ENCODE measurements around the gene PRUNE2. TPM values are rescaled to one million over a fixed set of nuclear protein-coding genes. Genes with fewer than 3 reads are reported as not detected.

PRUNE2 gene
- total and polyA plus RNA-seq, 9 donors, result 2.5 to 45.8 (median 13.7) TPM

DNA sequence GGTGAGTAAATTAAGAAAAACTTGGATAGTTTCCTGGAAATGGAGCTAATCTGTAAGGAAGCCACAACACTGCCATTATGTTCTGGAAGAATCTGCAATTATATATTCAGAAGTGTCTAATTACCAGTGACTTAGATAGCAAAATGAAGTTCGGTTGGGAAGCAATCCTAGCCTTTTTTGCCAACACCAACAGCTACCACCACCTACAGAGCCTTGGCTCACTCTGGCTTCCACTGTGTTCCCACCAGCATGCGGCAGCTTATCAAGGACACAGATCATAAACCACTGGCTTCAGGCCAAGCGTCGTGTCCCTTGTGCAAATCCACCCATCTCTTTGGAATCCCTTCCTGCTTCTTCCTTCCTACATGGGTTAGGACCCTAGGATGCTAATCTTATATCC is 259.7 kb downstream of the PRUNE2 start:
- Histone ChIP-seq H3K4me3 (no peak overlapping the region), H3K27me3 (no peaks in the 10 kb centered on the region), H3K36me3 (no peaks in the 10 kb centered on the region), H3K27ac (no peak overlapping the region), H3K9me3 (no peaks in the 10 kb centered on the region), H3K4me1 (ENCODE audit: insufficient read depth) (peaks cover 1% of the 10 kb centered on the region)
- intact Hi-C loops (cut with DNase I), result no loop called here
- no peak for DNase-seq
- no peak for TF ChIP-seq POLR2A (IDR thresholded peaks at IDR 0.05)
- TF ChIP-seq EP300 (IDR thresholded peaks at IDR 0.05), result no peak
- 29 to 41% (median 29%) methylated on average over 4 of the region's 4 CpGs for WGBS, 3 donors

DNA sequence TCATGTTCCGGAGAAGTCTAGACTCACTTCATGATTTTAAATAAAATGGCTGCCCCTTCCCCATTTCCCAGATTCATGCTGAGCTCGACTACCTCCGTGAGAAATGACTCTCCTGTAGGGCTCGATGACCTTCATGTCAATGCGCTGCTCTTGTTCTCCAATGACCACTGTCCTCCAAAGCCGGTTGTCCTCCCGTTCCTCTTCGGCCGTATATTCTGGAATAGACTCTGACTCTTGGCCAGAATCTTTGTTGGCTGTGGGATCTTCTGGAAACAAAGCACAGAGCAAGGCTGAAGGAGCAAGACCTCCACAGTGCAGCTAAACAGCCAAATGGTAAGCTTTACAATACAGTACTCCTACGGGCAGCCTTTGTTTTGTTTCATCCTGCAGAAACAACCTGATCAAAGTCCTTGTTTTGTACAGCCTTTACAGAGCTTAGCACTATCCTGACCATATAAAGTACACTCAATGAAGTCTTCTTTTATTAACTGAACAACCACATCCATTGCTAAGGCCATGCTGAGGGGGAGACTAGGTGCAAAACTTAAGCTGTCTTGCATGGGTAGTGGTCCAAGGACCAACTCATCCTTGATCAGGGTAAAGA is 261.2 kb downstream of the PRUNE2 start:
- Histone ChIP-seq H3K9me3 (no peaks in the 10 kb centered on the region), H3K4me1 (ENCODE audit: insufficient read depth) (no peaks in the 10 kb centered on the region), H3K27ac (no peak overlapping the region), H3K36me3 (no peaks in the 10 kb centered on the region), H3K27me3 (no peaks in the 10 kb centered on the region), H3K4me3 (no peak overlapping the region)
- no peak for DNase-seq
- WGBS, 3 donors, result 61 to 83% (median 67%) methylated on average over 10 of the region's 10 CpGs
- intact Hi-C loops (cut with DNase I), result no loop called here
- TF ChIP-seq, protein P1, sequence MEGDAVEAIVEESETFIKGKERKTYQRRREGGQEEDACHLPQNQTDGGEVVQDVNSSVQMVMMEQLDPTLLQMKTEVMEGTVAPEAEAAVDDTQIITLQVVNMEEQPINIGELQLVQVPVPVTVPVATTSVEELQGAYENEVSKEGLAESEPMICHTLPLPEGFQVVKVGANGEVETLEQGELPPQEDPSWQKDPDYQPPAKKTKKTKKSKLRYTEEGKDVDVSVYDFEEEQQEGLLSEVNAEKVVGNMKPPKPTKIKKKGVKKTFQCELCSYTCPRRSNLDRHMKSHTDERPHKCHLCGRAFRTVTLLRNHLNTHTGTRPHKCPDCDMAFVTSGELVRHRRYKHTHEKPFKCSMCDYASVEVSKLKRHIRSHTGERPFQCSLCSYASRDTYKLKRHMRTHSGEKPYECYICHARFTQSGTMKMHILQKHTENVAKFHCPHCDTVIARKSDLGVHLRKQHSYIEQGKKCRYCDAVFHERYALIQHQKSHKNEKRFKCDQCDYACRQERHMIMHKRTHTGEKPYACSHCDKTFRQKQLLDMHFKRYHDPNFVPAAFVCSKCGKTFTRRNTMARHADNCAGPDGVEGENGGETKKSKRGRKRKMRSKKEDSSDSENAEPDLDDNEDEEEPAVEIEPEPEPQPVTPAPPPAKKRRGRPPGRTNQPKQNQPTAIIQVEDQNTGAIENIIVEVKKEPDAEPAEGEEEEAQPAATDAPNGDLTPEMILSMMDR (IDR thresholded peaks at IDR 0.05), result no peak
- TF ChIP-seq EP300 (IDR thresholded peaks at IDR 0.05), result no peak
- TF ChIP-seq POLR2A (IDR thresholded peaks at IDR 0.05), result no peak

DNA sequence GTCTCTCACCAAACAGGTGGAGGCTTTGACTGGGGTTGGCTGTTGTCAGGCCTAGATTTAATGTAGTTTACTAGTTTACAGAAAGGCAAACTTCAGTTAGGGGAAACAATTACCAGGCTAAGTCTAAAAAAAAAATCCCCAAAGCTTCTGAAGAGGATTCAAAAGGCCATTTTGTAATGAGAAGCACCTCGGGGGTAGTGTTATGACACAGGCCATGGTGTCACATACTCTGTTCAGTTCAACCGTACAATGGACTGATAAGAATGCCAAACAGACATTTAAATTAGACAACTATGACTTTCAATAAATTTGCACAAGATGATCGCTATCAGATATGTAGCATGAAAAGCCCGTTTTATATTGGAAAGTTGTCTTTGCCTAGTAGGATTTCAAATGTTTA is 261.7 kb downstream of the PRUNE2 start:
- TF ChIP-seq, protein P1 (IDR thresholded peaks at IDR 0.05), result no peak
- no peak for TF ChIP-seq POLR2A (IDR thresholded peaks at IDR 0.05)
- no peak for TF ChIP-seq EP300 (IDR thresholded peaks at IDR 0.05)
- no peaks in the 10 kb centered on the region for H3K36me3 ChIP-seq
- intact Hi-C loops (cut with DNase I), result no loop called here
- DNase-seq, result no peak
- H3K4me1 ChIP-seq (ENCODE audit: insufficient read depth), result no peaks in the 10 kb centered on the region
- H3K4me3 ChIP-seq, result no peak overlapping the region
- no peak overlapping the region for H3K27ac ChIP-seq
- 87 to 97% (median 95%) methylated on average over 4 of the region's 4 CpGs for WGBS, 3 donors
- H3K27me3 ChIP-seq, result no peaks in the 10 kb centered on the region
- no peaks in the 10 kb centered on the region for H3K9me3 ChIP-seq

DNA sequence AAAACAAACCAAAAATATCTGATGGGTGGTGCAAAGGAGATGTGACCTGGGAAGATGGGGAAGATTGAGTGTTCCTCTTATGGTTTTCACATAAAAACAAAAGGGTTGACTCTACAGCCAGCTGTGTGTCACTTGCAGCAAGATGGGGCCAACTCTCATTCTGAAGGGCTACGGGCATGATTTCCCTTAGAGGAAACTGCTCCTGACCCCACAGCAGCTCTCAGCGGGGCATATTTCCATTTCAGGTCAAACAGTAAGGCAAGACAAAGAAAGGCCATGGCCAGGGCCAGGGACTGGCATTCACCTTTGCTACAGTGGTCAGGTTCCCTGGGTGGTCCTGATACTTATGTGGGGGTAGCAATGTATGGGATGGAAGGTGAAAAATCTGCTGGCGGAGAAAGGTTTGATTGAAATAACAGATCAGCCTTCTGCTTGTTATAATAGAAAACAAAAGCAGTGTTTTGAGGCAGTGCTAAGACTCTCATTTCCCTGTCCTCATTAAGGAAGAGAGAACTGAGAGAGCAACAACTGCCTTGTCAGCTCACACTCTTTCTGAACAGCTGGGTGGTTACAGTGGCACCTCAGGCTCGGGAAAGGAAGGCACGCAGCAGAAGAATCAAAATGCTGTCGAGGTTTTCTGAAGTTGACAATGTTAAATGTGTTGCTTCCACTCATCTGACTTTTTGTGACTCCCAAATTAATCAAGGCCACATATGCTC is 262.4 kb downstream of the PRUNE2 start:
- Histone ChIP-seq H3K27ac (no peak overlapping the region), H3K36me3 (no peaks in the 10 kb centered on the region), H3K4me3 (no peak overlapping the region), H3K27me3 (no peaks in the 10 kb centered on the region), H3K9me3 (no peaks in the 10 kb centered on the region), H3K4me1 (ENCODE audit: insufficient read depth) (no peaks in the 10 kb centered on the region)
- TF ChIP-seq EP300 (IDR thresholded peaks at IDR 0.05) (no peak), POLR2A (IDR thresholded peaks at IDR 0.05) (no peak)
- TF ChIP-seq, protein P1 (IDR thresholded peaks at IDR 0.05), result no peak
- 74 to 76% (median 76%) methylated on average over 6 of the region's 6 CpGs for WGBS, 3 donors
- intact Hi-C loops (cut with DNase I), result no loop called here
- DNase-seq, result no peak

DNA sequence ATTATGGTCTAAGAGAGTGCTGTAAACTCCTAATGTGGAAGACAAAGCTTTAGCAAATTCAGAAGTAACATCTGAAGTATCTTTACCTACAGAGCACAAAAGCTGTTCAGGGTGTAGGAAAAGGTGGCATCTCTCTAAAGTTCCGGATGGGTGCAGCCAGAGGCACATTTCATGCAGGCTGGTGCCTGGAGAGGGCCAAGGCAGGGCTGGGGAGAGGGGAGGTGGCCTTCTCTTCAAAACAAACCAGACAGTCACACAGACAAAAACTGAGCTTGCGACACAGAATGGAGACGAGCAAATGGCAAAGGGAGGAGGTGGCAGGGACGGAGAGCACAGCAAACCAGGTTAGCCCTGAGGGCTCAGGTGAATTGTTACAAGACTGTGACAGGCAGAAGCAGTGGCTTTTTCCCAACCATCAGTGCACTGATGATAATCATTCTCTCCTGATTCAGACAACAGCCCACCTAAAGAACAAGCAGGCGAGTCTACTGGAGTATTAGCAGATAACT is 263.2 kb downstream of the PRUNE2 start:
- WGBS, 3 donors, result 93 to 97% (median 94%) methylated on average over 5 of the region's 5 CpGs
- TF ChIP-seq, protein P1 (IDR thresholded peaks at IDR 0.05), result no peak
- TF ChIP-seq EP300 (IDR thresholded peaks at IDR 0.05) (no peak), POLR2A (IDR thresholded peaks at IDR 0.05) (no peak)
- H3K36me3 ChIP-seq, result no peaks in the 10 kb centered on the region
- H3K4me3 ChIP-seq, result no peak overlapping the region
- intact Hi-C loops (cut with DNase I), result no loop called here
- no peaks in the 10 kb centered on the region for H3K4me1 ChIP-seq (ENCODE audit: insufficient read depth)
- H3K27me3 ChIP-seq, result no peaks in the 10 kb centered on the region
- DNase-seq, result no peak
- H3K9me3 ChIP-seq, result no peaks in the 10 kb centered on the region
- H3K27ac ChIP-seq, result no peak overlapping the region
